Measurements from ENCODE around the gene FBXO22.

FBXO22 gene

GRCh38 chr15:75928680-75929608 lies 25.3 kb downstream of the FBXO22 start:
- no peaks in the 10 kb centered on the region for H3K27me3 Mint-ChIP-seq (ENCODE audit: low read depth)
- H3K27ac Mint-ChIP-seq, result no peak overlapping the region
- H3K4me1 Mint-ChIP-seq, result no peaks in the 10 kb centered on the region
- H3K9me3 Mint-ChIP-seq, result no peaks in the 10 kb centered on the region
- H3K4me3 Mint-ChIP-seq, result no peak overlapping the region
- H3K36me3 Mint-ChIP-seq (ENCODE audit: low read depth), result peaks cover 38% of the 10 kb centered on the region
- TF ChIP-seq CTCF (IDR thresholded peaks at IDR 0.05; ENCODE audit: unreplicated experiment in 3 of 3), result peak; percentile 47 to 50 (median 49)

- Mint-ChIP-seq H3K4me1 (no peaks in the 10 kb centered on the region), H3K27ac (no peak overlapping the region), H3K9me3 (no peaks in the 10 kb centered on the region), H3K36me3 (ENCODE audit: low read depth) (peaks cover 42% of the 10 kb centered on the region), H3K4me3 (no peak overlapping the region), H3K27me3 (ENCODE audit: low read depth) (no peaks in the 10 kb centered on the region)
- TF ChIP-seq CTCF (IDR thresholded peaks at IDR 0.05; ENCODE audit: unreplicated experiment in 3 of 3), result no peak
Measured at GRCh38 chr15:75929799-75930565, 26.3 kb downstream of the FBXO22 start.

GRCh38 chr15:75930866-75931265 lies 27.2 kb downstream of the FBXO22 start:
- Mint-ChIP-seq H3K36me3 (ENCODE audit: low read depth) (peaks cover 43% of the 10 kb centered on the region), H3K4me3 (no peak overlapping the region), H3K4me1 (no peaks in the 10 kb centered on the region), H3K27me3 (ENCODE audit: low read depth) (no peaks in the 10 kb centered on the region), H3K27ac (no peak overlapping the region), H3K9me3 (no peaks in the 10 kb centered on the region)
- no peak for TF ChIP-seq CTCF (IDR thresholded peaks at IDR 0.05; ENCODE audit: unreplicated experiment in 3 of 3)

- peaks cover 36% of the 10 kb centered on the region for H3K36me3 Mint-ChIP-seq (ENCODE audit: low read depth)
- H3K27ac Mint-ChIP-seq, result no peak overlapping the region
- peaks cover 11% of the 10 kb centered on the region for H3K9me3 Mint-ChIP-seq
- no peaks in the 10 kb centered on the region for H3K4me1 Mint-ChIP-seq
- H3K27me3 Mint-ChIP-seq (ENCODE audit: low read depth), result no peaks in the 10 kb centered on the region
- TF ChIP-seq CTCF (IDR thresholded peaks at IDR 0.05; ENCODE audit: unreplicated experiment in 3 of 3), result no peak
- H3K4me3 Mint-ChIP-seq, result no peak overlapping the region
Measured at GRCh38 chr15:75942464-75942863, 38.8 kb downstream of the FBXO22 start.

- H3K4me1 Mint-ChIP-seq, result no peaks in the 10 kb centered on the region
- TF ChIP-seq CTCF (IDR thresholded peaks at IDR 0.05; ENCODE audit: unreplicated experiment in 3 of 3), result no peak
- H3K27me3 Mint-ChIP-seq (ENCODE audit: low read depth), result no peaks in the 10 kb centered on the region
- H3K9me3 Mint-ChIP-seq, result peaks cover 11% of the 10 kb centered on the region
- H3K36me3 Mint-ChIP-seq (ENCODE audit: low read depth), result peaks cover 28% of the 10 kb centered on the region
- no peak overlapping the region for H3K4me3 Mint-ChIP-seq
- no peak overlapping the region for H3K27ac Mint-ChIP-seq
Measured at GRCh38 chr15:75943246-75943645, 39.6 kb downstream of the FBXO22 start.

All from nephron (organoid).